Stimulated activated CD8-positive, alpha-beta memory T cell treated with anti-CD3 and anti-CD28 coated beads, Interleukin-2, amount 100 ng/mL, for 48 hours (primary cell): ENCODE measurements around the gene TPX2.
"Not testable (repeated sequence)": the region's sequence is repeated elsewhere in the genome, so short reads cannot be mapped to it uniquely, and the experiment has no call there.

Source experiments
- DNase-seq, 2 donors: peaks; one replicate each; pipeline ENCODE4 v3.0.0-alpha.2; 2020; ENCODE audit warnings: low read depth in 2 of 2

The TPX2 gene

DNA sequence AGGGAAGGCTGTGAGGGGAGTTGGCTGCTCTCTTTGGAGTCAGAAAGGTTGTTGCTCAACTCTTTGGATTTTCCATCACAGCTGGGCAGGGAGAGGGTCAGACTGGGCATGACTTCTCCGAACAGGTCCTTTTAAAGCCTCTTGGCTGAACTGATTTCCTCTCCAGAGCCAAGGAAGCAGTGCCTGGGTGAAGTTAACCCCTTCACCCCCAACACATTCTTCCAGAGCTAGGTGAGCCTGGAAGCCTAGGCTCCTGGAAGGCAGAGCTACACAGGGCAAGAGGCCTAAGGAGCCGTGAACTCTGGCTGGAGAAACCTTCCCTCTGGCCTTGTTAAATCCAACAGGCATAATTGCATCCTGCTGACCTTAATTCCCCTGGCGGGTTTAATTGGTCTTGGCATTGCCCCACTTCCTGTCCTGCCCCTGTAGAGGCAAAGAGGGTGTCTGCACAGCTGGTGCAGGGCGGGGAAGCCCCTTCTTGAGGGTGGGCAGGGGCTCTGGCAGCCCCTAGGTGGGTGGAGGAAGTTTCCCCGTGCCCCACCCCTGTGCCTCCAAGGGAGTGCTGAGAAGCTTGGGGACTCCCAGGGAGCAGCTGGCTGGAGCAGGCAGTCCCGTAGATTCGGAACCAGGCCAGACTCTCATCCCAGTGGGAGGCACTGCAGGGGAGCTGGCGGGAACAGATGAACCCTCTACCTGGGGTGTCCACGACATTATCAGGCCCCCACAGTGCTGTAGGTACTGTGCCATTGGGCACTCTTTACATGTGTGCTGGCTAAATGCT lies 76.5 kb downstream of the TPX2 start:
- no peak for DNase-seq

DNA sequence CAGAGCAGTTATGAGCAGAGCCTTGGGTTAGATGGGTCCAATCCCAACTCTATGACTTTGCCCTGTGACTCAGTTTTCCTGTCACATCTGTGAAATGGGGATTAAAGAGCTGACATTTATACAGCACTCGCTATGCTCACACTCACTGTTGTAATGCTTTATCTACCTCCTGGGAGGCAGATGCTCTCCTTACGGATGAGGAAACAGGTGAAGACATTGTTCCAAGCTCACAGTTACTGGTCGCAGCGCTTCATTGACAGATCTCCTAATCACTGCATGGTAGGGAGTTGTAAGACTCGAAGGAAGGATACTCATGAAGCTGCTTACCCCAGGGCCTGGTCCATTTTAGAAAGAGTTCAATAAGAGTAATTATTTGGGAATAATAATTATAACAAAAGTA lies 77.1 kb downstream of the TPX2 start:
- no peak for DNase-seq

DNA sequence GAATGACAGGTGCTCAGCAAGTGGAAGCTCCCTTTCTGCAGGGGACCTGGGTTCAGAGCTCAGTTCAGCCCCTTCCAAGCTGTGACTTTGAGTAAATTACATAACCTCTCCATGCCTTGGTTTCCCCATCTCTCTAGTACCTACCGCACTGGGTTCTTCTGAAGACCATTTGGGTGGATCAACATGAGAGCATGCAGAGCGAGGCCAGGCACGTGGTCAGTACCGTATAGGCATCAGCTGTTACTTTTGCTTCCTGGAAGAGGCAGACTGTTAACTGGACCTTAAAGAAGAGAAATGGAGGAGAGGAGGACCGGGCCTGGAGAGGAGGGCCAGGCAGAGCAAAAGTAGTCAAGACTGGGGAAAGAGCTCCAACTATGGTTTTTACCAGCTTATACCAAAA lies 78.4 kb downstream of the TPX2 start:
- DNase-seq = no peak

DNA sequence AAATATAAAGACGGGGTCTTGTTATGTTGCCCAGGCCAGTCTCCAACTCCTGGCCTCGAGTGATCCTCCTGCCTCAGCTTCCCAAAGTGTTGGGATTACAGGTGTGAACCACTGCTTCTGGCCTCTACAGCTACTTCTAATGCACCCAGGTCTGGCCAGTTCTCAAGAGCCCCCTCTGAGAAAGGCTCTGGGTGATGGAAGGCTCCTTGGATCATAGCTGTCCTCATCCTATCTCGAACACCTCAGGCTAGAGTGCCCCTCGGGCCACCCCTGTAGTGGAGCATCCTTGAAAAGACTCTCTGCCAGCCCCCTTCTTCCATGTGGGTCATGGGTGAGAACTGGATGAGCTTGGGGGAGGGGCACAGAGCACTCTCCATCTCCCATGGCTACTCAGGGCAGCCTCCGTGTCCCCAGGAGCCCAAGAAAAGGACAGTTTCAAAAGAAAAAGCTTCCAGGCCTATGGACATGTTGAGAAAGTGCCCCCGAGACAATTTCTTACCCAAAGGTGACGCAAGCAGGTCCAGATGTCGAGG lies 79.4 kb downstream of the TPX2 start:
- DNase-seq = no peak

DNA sequence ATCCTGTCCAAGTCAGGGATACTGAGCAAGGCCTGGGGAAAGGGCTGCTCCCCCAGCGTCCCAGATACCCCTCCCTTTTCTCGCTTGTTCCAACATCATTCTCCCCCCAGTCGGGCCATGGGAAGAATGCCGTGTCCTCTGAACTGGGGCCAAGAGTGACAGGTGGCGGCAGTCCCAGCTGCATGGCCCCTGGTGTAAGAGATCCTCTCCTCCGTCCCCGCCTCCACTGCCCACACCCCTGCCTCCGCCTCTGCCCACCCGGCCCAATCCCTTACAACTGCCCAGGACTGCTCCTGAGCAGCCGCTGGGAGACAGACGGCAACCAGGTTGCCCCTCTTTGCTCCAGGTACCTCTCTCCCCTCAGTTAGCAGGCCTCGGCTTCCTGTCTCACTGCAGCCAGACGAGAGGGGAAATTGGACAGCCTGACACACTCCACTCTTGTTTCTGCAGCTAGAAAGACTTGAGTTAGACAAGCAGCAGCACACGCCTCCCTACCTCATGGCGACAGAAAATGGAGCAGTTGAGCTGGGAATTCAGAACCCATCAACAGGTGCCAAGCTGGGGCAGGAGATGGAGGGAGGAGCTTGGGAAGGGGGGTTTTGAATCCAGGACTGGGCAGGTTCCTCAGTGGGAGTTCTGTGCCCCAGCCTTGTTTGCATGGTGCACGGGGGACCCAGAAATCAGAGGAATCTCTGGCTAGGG lies 80.1 kb downstream of the TPX2 start, which contains the start of gene MYLK2:
Gene MYLK2, plus strand, starts transcription at position 274 of the 702 bp plus-strand sequence. Its CDS starts 225 bp downstream, at position 499.
- no peak for DNase-seq

DNA sequence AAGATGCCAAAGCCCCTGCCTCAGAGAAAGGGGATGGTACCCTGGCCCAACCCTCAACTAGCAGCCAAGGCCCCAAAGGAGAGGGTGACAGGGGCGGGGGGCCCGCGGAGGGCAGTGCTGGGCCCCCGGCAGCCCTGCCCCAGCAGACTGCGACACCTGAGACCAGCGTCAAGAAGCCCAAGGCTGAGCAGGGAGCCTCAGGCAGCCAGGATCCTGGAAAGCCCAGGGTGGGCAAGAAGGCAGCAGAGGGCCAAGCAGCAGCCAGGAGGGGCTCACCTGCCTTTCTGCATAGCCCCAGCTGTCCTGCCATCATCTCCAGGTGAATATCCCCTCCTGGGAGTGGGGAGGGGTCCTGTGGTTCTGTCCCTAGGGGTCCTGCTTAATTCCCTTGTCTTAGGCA lies 81.1 kb downstream of the TPX2 start:
- no peak for DNase-seq

DNA sequence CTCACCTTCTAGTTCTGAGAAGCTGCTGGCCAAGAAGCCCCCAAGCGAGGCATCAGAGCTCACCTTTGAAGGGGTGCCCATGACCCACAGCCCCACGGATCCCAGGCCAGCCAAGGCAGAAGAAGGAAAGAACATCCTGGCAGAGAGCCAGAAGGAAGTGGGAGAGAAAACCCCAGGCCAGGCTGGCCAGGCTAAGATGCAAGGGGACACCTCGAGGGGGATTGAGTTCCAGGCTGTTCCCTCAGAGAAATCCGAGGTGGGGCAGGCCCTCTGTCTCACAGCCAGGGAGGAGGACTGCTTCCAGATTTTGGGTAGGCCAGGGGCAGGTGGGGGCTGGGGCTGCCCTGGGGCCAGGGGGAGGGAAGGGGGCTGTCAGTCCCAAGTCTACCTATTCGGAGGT lies 82.3 kb downstream of the TPX2 start:
- no peak for DNase-seq

DNA sequence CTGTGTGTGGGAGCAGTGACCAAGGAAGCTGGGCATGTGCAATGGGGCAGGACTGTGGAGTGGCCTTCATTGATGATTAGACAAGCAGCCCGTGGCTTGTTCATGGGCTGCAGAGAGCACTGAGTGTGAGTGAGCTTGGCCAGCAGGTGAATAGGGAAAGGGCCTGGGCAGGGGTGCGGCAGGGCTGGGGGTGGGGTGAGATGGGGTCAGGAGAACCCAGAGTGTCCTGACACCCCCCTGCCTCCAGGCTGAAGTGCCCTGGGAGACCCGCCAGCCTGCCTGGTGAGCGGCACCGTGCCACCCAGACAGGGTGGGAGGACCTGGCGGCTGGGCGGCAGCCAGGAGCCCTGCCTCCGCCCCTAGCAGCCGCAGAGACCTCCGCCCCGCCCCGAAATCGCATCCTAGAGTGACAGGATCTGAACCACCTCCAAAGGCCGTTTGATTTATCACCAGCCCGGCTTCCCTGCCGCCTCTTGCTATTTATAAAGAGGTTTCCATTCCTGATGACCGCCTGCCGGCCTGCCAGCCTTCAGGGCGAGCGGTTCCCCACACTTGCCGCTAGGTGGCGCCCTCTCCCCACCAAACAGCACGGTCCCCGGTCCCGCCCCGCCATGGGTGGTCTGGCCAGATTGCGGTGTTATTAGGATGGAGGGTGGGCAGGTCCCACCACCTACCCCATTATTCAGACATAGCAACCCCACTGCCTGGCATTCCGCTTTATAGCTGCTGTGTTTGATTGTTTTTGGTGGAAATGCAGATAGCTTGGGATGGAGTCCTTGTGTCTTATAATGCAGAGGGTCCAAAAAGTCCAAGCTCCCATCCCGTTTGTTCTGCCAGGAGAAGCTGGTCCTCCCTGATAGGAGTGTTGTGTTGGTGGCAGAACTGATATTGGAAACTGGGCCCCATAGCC lies 83.6 kb downstream of the TPX2 start:
- DNase-seq = peak; percentile 59 to 66

DNA sequence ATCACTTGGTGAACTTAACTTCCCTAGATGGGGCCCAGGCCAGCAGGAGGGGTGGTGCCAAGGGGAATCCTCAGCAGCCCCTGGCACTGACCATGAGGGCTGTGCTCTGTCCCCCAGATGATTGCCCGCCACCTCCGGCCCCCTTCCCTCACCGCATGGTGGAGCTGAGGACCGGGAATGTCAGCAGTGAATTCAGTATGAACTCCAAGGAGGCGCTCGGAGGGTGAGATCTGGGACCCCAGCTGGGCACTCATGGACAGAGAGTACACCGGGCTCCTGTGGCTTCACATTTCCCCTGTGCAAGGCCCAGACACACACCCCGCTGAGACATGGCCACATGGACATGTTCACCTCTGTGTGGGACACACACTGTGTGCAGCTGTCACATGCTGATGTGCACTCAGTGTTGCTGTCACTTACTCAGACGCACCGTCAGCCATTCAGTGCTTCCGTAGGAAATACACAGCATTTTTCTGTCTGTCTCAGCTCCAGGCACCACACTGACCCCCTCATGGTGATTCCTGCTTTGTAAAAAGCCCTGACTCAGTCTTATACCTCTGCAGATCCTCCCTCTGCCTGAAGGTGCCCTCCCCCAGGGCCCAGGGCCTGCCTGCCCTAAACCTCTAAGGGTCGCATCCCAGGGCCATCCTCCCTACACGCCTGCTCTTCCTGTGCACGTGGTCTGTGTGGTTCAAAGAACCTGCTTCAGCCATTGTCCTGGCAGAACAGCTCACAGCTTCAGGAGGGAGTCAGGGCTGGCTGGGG lies 84.5 kb downstream of the TPX2 start:
- DNase-seq = no peak

DNA sequence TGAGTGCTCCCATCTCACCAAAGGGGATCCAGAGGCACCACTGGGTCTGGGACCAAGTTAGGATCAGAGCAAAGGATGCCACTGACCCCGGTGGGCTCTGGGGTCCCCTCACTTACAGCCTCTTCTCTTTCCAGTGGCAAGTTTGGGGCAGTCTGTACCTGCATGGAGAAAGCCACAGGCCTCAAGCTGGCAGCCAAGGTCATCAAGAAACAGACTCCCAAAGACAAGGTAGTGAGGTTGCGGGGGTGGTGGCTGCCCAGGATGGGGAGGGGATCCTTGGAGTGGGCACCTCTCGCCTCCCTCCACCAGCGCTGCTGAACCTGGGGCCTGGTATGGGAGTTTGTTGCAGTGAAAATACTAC lies 85.0 kb downstream of the TPX2 start:
- no peak for DNase-seq

DNA sequence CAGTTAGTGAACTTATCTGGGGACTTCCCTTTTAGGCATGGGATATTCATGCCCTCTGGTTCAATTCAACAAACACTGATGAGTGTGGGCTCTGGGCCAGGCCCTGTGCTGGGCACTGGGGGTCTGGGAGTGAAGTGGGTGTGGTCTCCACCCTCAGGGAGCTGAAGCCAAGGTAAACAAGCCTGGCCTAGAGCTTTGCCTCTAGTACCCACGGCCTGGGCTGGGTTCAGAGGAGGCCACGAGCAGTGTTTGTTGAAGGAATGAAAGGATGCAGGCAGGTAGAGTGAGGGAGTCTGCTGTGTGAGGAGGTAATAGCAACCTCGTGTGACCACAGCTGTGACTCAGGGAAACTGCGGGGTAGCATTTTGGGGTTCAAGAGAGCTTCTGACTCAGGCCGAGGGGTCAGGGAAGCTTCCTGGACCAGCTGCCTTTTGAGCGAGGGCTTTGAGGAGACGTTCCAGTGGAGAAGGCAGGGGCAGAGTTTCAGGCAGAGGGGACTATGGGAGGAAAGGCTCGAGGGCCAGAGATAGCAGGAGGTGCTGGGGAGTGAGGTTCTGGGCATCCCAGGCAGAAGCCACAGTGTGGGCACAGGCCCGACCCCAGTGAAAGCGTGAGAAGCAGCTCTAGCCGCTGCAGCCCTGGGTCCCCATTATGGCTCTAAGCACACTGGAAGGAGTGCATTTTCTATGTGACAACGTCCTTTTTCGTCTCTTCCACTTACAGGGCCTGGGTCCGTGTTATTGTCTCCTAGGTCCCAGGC lies 85.6 kb downstream of the TPX2 start:
- DNase-seq = no peak

DNA sequence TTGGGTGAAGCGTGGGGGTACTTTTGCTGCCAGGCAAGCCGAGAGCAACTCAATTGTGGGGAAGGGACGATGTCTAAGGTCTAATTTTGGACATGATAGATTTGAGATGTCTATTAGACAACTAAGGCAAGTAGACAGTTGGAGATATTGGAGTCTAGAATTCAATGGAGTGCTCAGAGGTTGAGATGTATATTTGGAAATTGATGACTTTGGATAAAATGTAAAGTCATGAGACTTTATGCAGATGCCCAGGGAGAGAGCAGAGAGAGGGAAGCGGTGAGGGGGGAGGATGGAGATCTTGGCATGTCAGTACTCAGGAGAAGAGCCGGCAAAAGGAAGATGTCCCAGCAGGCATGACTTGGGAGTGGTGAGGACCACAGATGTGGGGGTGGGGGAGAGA lies 87.0 kb downstream of the TPX2 start:
- DNase-seq = no peak

DNA sequence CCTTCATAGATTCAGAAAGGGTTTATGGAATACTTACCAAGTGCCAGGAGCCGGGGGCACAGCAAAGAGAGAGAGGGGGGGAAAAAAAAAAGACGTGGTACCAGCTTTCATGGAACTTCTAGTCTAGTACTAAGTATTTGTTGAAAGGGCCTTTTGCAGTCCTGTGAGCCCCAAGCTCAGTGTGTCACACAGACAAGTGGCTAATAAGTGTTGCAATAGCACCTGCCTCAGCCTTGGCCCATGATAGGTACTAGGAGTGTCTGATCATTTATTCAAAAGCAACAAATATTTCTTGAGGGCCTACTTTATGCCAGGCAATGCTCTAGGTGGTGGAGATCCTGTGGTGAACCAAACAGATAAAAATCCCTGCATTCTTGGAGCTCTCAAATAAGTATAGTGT lies 88.0 kb downstream of the TPX2 start:
- DNase-seq = no peak

DNA sequence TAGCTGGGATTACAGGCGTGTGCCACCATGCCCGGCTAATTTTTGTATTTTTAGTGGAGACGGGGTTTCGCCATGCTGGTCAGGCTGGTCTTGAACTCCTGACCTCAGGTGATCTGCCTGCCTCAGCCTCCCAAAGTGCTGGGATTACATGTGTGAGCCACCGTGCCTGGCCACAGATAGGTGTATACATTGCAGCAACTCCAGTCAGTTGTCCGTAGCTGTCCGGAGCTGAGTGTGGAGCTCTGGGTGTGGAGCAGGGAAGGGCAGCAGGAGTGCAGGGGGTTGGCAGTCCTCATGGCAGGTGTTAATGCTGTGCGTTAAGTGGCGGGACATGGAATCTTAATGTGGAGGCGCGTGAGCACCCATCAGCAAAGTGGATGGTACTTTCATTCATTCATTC lies 88.9 kb downstream of the TPX2 start:
- not testable (repeated sequence) for DNase-seq

DNA sequence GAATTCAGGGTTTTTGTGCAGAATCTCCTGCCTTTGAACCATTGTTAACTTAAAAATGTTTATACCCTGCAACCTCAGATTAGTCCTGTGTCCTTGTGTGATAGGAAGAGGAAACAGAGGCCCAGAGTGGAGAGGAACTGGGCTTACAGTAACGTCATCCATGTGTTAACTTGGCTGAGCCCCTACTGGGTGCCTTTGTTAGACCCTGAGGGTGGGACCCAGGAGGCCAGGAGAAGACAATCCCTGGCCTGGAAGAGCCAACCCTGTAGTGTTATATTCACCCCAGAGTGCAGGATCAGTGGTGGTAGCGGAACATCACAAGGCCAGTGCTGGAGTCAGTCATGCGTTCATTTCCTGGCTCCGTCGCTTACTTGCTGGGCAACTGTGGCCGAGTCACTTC lies 90.6 kb downstream of the TPX2 start:
- DNase-seq = no peak

DNA sequence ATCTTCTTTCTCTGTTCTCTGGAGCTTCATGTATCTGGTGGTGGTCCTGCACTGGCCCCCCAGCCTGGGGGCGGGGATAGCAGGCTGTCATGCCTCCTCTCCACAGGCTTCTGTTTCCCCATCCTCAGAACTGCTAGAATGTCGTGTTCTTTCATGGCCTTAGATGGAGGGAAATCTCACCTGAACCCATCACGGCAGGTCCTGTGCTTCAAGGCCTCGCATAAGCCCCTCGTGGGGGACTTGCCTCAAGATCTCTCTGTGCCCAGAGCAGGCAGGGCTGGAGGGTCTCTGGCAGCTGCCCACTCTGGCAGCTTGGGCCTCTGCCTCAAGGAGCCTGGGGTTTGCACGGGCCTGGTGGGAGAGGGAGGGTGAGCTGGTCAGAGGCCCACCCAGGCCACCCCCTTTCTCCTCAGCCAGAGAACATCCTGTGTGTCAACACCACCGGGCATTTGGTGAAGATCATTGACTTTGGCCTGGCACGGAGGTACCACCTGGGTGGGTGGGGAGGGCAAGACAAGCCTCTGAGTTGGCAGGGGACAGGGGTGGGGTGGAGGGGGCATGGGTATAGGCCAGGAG lies 91.4 kb downstream of the TPX2 start:
- DNase-seq = no peak

DNA sequence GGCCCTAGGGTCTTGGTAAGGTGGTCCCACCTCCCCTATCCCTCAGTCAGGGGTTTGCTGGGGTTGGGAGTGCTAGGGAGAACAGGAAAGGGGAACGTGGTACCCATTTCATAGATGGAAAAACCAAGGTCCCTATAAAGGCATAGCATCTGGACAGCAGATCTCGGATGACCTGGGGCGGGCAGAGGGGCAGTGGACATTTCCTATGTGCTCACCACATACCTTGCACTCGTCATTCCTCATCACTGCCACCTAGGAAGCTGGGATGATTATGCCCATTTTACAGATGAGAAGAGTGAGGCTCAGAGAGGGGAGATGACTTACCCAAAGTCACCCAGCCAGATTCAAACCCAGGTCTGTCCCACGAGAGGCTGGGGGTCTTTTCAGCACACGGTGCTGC lies 92.1 kb downstream of the TPX2 start:
- DNase-seq = no peak

DNA sequence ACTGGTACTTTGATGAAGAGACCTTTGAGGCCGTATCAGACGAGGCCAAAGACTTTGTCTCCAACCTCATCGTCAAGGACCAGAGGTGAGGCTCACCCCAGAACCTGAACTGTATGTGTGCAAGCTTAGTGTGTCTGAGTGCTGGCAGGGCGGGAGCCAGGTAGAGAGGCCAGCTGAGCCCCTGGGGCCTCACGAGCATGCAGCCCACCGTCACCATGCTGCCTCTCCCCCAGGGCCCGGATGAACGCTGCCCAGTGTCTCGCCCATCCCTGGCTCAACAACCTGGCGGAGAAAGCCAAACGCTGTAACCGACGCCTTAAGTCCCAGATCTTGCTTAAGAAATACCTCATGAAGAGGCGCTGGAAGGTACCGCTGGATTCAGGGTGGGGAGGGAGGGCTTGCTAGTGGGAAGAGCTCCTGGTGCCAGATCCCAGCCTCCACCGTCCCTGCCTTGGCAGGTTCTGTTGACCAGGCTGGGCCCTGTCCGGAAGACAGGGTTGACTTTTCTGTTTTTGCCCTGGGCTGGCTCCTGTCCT lies 92.7 kb downstream of the TPX2 start:
- DNase-seq = no peak

DNA sequence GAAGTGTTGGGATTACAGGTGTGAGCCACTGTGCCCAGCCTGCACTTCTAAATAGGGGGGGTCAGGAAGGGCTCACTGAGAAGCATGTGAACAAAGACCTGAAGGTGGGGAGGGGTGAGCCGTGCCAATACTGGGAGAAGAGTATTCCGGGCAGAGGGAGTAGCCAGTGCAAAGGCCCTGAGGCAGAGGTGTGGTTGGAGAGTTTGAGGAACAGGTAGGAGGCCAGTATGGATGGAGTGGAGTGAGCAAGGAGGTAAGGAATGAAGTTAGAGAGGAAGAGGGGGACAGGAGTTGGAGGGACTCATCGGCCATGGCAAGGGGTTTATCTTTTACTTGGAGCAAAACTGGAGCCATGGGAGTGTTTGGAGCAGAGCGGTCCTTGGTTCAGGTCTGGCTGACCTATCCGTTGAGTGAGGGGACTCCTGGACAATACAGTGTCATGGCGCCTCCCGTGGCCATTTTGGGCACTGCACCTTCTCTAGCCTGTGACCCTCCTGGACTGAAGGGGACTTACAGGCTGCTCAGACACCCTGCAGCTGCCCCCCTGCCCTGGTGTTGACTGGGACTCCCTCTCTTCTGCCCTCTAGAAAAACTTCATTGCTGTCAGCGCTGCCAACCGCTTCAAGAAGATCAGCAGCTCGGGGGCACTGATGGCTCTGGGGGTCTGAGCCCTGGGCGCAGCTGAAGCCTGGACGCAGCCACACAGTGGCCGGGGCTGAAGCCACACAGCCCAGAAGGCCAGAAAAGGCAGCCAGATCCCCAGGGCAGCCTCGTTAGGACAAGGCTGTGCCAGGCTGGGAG lies 94.2 kb downstream of the TPX2 start:
- DNase-seq = peak; percentile 43 to 63
